Stimulated activated CD4-positive, alpha-beta T cell treated with anti-CD3 and anti-CD28 coated beads, TNF-alpha, amount 100 ng/mL, for 1 hour (primary cell): ENCODE data around the gene PAQR6.

Experiments used
- DNase-seq, 3 donors: peaks; one replicate each; pipeline ENCODE4 v3.0.0-alpha.2; 2020; ENCODE audit warnings: low read depth in 3 of 3, low spot score in 1 of 3

Gene PAQR6

GRCh38 chr1:156266051-156266450 lies 18.2 kb upstream of the PAQR6 start:
- DNase-seq: no peak

DNA sequence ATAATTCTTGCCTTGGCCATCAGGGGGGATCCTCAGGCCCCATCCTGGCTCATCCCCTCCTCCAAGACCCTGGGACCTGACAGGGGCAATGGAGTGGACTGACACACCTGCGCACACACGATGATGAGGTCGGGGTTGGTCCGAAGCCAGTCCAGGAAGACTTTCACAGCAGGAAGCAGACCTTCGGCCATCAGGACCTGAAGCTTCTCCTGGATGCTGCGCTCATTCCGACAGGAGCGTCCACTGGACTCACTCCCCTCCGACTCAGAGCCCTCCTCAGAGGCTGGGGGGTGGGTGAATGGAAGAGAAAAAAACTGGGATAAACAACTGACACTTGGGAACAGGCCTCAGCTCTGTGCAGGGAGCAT lies 15.4 kb upstream of the PAQR6 start:
- DNase-seq: no peak

GRCh38 chr1:156262461-156263287 lies 14.8 kb upstream of the PAQR6 start:
- no peak for DNase-seq

GRCh38 chr1:156260896-156261295 lies 13.0 kb upstream of the PAQR6 start:
- no peak for DNase-seq

DNA sequence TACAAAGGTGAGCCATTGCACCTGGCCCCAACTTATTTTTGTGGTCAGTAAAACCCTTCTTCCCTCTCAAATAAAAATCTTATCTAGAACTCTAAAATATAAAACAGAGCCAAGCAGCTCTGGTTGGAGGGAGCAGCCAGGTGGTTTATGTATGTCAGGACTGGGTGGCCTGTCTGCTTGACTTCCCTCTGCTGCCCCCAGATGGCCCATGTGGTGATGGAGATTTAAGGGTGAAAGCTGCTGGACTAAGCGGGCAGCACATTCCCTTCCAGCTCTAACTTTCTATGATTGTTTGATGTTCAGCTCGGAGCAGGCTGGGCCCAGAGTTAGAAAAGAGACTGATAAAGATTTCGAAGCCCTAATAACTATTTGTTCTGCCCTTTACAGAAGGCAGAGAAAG lies 11.9 kb upstream of the PAQR6 start:
- DNase-seq: no peak

DNA sequence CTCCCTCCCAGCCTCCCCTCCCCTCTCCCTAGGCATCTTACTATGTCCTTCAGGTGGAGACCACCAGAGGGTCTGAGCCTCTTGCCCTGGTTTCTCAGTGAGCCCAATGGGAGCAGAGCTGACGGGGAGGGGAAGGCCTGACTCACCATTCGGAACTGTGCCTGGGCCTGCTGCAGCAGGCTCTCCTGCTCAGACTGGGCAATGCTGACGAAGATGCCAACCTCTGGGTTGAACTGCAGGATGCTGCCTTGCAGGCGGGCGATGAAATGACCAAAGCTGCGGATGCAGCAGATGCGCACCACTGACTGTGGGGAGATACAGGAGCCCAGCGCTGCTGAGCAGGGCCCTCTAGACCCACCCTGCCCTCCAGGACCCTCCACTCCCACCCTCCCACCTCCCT lies 11.0 kb upstream of the PAQR6 start:
- no peak for DNase-seq

GRCh38 chr1:156257711-156258110 lies 9.9 kb upstream of the PAQR6 start:
- no peak for DNase-seq

DNA sequence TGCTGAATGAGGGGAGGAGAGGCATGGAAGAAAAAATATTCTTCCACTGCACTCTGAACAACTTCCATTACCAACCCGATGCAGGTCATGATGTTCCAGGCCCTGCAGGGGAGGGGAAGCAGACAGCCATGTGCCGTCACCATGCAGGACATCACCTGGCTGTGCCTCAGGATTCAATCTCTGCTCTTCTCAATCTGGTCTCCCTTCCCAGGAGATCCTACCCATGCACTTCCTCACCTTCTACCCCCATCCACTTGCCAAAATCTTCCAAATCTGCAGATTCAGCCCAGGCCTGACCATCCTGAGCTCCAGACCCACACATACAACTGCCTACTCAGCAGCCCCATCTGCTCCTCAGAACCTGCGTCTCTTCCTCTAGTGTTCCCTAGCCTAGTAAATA lies 5.8 kb upstream of the PAQR6 start:
- no peak for DNase-seq

DNA sequence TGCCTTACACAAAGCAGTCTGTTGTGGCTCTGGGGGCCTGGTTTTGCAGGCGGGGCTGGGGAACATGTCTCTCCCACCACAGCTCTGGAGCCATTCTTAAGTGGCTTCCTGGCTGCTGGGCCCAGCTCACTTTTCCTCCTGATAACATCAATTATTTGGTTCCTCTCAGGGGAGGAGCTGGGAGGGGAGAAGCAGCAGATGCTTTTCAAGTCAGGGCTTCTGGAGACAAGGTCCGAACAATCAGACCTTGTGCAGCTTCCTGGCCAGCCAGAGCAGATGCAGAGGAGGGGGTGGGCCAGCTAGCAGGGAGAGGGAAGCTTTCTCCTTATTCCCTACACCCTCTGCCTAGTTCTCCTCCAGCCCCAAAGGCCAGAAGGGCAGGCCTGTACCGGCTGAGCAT lies 3.7 kb upstream of the PAQR6 start:
- DNase-seq: no peak

- DNase-seq: no peak
These were observed 1.7 kb upstream of the PAQR6 start for GRCh38 chr1:156249593-156249992.

- DNase-seq: no peak
These were observed 447 bp upstream of the PAQR6 start for GRCh38 chr1:156248323-156248683.

DNA sequence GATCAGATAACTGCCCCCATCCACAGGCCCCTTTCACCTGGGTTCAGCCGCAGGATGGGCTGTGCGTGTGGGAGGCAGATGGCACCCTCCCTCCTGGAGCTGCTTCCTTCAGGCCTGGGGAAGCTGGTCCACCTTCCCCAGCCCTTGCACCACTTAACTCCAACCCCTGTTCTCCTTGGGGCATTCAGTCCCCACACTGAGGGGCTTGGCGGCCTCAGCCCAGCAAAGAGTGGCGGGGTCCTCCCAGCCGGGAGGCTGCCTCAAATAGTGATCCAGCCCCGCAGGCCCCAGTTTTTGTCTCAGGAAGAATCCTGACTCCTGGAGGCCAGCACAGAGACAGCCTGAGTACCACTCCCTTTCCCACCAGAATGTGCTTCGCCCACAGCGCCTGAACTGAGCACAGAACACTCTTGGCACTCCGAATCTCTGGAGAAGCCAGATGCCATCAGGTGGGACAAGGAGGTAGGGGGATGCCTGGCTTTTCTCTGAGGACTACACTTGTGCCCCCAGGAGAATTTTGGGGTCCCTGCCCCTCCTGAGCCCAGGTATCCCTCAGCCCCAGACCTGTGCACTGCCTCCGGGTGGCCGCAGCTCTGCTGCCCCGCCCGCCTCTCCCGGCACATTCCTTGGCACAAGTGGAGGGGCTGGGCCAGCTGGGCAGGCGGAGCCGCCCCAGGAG lies 936 bp downstream of the PAQR6 start:
- no peak for DNase-seq

- DNase-seq: no peak
These were observed 1.5 kb downstream of the PAQR6 start for GRCh38 chr1:156246241-156246780.

- DNase-seq: no peak
These were observed 2.2 kb downstream of the PAQR6 start for GRCh38 chr1:156245451-156246232.

GRCh38 chr1:156244712-156245111 lies 3.1 kb downstream of the PAQR6 start:
- DNase-seq: no peak

- DNase-seq: no peak
These were observed 3.7 kb downstream of the PAQR6 start for GRCh38 chr1:156244126-156244525.

- no peak for DNase-seq
These were observed 5.1 kb downstream of the PAQR6 start for GRCh38 chr1:156242738-156243137.

DNA sequence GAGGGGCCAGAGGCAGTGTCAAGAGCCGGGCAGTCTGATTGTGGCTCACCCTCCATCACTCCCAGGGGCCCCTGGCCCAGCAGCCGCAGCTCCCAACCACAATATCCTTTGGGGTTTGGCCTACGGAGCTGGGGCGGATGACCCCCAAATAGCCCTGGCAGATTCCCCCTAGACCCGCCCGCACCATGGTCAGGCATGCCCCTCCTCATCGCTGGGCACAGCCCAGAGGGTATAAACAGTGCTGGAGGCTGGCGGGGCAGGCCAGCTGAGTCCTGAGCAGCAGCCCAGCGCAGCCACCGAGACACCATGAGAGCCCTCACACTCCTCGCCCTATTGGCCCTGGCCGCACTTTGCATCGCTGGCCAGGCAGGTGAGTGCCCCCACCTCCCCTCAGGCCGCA lies 5.9 kb downstream of the PAQR6 start, which contains the start of gene BGLAP:
TSS of gene BGLAP (plus strand) at position 259 of the 400 bp plus-strand sequence. CDS start at position 307, 48 bp downstream.
- no peak for DNase-seq

GRCh38 chr1:156241311-156241811 lies 6.5 kb downstream of the PAQR6 start:
- DNase-seq: no peak

DNA sequence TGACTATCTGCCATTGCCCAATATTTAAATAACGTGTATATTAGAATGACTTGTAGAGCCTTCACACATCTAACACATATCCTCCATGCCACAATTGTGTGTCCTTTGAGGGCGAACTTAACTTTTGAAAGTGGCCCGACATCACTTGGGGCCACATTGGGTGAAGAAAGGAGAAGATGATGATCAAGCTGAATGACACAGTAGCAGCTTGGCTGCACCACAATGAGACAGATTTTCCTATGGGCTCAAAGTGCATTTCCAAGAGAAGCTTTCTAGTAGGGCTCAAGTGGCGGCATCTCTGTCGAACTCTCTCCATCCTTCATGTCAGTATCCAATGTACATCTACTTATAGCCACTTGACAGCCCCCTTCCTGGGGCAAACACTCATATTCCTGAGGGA lies 9.6 kb downstream of the PAQR6 start:
- DNase-seq: no peak

- DNase-seq: no peak
These were observed 11.7 kb downstream of the PAQR6 start for GRCh38 chr1:156236164-156236563.
